GM19239 (cell line): Measurements from ENCODE around the gene ADCK2.
"Not testable (repeated sequence)": the region's sequence is repeated elsewhere in the genome, so short reads cannot be mapped to it uniquely, and the experiment has no call there.

Source experiments
- DNase-seq: peaks from one replicate; pipeline ENCODE4 v3.0.0; 2011; ENCODE audit warnings: low spot score; ENCODE audit not compliant: insufficient read length
- FAIRE-seq: peaks from 2 replicates; lab custom pipeline; 2011; peaks lifted over from hg19 to GRCh38; lab: Jason Lieb, UNC

ADCK2 gene

GRCh38 chr7:140645166-140645900 lies 27.4 kb upstream of the ADCK2 start:
- no peak for FAIRE-seq

DNA sequence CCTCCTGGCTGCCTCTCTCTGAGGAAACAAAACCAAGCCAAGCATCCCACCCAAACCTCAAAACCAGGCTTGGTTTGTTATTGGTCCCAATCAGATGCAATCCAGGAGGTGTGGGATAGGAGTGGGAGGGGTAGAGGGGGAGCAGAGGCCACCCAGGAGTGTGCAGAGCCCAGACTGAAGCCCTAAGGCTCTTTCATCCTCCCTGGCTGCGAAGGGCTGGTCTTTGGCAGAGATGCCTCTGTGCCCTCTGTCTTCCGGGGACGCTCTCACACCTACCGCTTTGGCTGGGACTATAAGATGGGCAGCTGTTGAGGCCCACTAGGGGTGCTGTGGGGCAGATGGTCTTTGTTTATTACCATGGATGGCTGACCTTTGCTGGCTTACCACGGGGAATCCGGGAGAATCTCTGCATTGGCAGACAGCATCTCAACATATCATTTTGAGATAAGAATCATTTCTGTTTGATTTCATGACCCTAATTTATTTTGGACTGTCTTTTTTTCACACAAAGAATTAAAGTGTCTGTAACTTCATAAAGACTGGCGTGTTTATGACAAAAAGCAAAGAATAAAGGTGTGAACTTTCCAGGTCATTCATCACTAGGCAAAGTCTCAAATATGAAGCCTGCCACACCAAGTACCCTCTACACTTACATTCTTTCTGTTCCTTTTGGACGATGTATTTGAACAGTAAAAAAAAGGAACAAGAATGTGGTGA lies 25.7 kb upstream of the ADCK2 start:
- peak; percentile 66 for DNase-seq
- FAIRE-seq = peak; percentile 39

More at GRCh38 chr7:140645166-140645900, 27.4 kb upstream of the ADCK2 start:
- DNase-seq = no peak

GRCh38 chr7:140649556-140650205 lies 23.1 kb upstream of the ADCK2 start:
- no peak for DNase-seq
- no peak for FAIRE-seq

- DNase-seq = no peak
- FAIRE-seq = no peak
Measured at GRCh38 chr7:140650367-140650766, 22.4 kb upstream of the ADCK2 start.

DNA sequence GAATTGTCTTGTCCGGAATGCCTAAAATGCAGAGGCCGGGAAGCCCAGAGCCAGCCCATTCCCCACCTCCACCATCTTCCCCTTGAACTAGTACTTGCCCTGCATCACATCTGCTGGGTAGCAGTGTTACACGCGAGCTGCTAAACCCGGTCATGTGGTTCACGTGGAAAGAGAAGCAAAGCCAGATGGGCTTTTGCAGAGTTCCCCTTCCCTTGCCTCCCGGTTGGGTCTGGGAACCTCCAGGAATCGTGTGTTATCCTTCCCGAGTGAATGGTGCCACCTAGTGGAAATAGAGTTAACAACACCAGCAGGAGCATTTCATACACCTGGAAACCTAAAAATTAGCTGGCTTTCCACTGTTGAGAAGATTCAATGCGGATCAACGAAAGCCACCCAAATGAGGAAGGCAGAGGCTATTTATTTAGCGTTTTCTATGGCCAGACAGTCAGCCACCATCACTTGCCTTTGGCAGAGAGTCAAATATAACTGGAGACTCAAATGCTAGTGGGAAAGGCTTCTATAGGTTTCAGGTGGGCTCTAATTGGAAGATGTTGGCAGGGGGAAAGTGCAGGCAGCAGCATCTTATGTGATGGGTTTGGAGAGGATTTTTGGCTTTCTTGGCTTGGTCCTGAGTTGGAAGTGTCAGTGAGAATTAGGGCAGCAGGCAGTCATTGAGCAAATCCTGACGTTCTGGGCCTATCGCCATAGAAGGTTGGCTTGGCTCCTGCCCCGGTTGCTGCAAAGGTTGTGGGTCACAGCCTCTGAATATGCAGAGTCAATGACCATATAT lies 19.2 kb upstream of the ADCK2 start:
- no peak for DNase-seq

DNA sequence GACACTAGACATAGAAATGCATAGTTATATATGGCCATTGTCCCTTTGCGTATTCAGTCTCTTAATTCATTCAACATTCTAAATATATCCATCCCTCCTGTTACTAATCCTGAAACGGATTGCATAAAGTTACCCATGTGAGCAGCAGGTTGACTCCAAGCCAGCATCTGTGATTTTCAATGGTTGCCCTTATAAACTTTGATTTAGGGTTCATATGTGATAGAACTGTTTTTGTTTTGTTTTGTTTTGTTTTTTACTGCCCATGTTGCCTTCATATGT lies 18.7 kb upstream of the ADCK2 start:
- DNase-seq = no peak
- no peak for FAIRE-seq

More for the DNA sequence above, 19.2 kb upstream of the ADCK2 start:
- FAIRE-seq = peak; percentile 79

GRCh38 chr7:140654661-140655060 lies 18.1 kb upstream of the ADCK2 start:
- FAIRE-seq (no peak), DNase-seq (no peak)

GRCh38 chr7:140655511-140656408 lies 17.0 kb upstream of the ADCK2 start:
- FAIRE-seq (no peak), DNase-seq (no peak)

- DNase-seq = no peak
- peak; percentile 77 for FAIRE-seq
Measured at GRCh38 chr7:140656548-140657515, 15.9 kb upstream of the ADCK2 start.

DNA sequence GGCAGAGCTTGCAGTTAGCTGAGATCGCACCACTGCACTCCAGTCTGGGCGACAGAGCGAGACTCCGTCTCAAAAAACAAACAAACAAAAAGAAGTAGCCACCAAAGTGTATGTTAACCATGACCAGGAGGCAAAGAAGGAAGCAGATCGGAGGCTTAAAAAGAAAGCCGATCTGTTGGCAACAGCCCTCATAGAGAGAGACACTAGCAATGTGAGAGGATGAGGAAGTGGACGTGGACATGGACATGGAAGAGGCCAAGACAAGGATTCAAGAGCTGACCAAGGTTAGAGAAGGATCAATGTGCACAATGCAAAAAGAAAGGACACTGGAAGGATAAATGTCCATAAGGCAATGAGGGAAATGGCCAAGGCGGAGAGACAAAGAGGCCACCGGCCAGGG lies 14.9 kb upstream of the ADCK2 start:
- no peak for DNase-seq
- no peak for FAIRE-seq

GRCh38 chr7:140659856-140660255 lies 12.9 kb upstream of the ADCK2 start:
- DNase-seq (no peak), FAIRE-seq (no peak)

GRCh38 chr7:140661124-140661523 lies 11.6 kb upstream of the ADCK2 start:
- DNase-seq (no peak), FAIRE-seq (no peak)

- not testable (repeated sequence) for FAIRE-seq, DNase-seq
Measured at GRCh38 chr7:140662938-140663337, 9.8 kb upstream of the ADCK2 start.

DNA sequence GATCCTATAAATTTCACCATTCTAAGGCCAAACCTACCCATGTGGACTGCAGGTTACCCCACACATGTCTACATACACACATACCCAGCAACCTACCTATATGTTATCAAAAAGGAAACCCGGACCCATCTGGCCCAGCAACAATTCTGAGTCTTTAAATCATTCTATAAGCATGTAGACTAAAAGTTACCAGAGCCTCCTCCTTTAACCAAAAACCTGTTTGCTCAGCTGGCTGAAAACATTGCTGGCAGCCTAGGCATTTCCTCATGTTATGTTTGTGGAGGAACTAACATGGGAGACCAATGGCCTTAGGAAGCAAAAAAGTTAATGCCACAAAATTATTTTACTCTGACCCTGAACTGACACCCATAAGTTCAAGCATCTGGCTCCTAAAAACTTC lies 5.3 kb upstream of the ADCK2 start:
- DNase-seq = no peak
- FAIRE-seq = no peak

GRCh38 chr7:140668641-140669040 lies 4.1 kb upstream of the ADCK2 start:
- FAIRE-seq = no peak
- no peak for DNase-seq

DNA sequence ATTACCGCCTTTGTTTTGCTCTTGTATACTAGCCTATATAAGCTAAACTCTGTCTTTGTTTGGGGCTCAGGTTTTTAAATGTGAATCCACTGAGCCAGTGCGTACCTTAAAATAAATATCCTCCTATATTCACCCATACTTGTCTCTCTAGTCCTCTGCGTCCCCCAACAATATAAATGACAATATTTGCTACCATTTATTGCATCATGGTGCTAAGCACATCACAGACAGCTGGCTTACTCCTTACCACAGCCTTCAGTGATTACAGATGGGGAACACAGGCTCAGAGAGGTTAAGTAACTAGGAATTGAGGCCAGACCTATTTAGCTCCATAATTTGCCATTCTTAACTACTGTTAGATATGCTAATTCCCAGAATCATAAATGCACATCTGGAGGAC lies 3.4 kb upstream of the ADCK2 start:
- DNase-seq (no peak), FAIRE-seq (no peak)

DNA sequence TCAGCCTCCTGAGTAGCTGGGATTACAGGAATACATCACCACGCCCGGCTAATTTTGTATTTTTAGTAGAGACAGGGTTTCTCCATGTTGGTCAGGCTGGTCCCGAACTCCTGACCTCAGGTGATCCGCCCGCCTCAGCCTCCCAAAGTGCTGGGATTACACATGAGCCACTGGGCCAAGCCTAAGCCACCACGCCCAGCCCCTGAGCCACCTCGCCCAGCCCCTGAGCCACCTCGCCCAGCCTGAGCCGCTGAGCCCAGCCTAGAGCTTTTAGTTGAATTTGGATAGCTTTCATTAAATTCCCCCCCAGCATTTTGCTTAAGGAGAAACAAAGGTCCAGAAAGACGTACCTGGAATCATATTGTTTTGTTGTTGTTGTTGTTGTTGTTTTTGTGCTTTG lies 2.9 kb upstream of the ADCK2 start:
- FAIRE-seq = not testable (repeated sequence)

GRCh38 chr7:140670343-140670935 lies 2.3 kb upstream of the ADCK2 start:
- DNase-seq (no peak), FAIRE-seq (no peak)

More for the DNA sequence above, 2.9 kb upstream of the ADCK2 start:
- not testable (repeated sequence) for DNase-seq
